ENCODE data around the gene ZDHHC11.
"Not testable (repeated sequence)": the region's sequence is repeated elsewhere in the genome, so short reads cannot be mapped to it uniquely, and the experiment has no call there.

Gene ZDHHC11

GRCh38 chr5:758698-759053 is 92.1 kb downstream of the ZDHHC11 start:
- no peak for DNase-seq

DNA sequence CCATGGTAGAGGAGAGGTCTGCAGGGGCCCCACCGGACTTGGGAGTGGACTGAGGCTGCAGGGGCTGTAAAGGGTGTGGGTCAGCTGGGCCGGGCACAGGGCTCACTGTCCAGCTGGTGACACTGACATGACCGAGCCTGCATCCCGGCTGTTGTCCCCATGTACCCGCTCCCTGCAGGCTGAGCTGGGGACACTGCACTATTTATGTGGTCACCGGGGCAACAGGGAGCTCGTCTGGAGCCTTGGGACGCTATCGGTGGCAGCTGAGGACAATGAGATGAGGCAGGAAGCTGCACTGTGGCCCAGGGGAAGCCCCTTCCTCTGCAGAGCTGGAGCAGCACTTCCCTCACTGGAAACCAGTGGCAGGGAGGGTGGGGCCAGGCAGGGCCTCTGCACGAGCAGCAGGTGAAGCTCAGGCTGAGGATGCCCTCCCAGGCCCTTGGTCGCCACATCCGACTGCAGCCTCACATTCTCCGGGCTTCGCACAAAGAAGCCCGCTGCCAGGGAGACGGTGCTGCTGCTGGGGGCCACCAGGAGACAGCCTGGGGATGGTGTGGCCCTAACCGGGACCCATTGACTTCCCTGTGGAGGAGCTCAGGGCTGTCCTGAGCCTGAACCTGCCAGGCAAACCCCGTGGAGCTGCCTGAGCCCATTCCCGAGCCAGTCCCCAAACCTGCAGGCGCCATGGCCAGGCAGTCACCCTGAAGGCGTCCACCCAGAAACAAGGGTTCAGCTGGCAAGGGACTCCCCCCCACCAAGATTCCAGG is 92.7 kb downstream of the ZDHHC11 start:
- DNase-seq = no peak

DNA sequence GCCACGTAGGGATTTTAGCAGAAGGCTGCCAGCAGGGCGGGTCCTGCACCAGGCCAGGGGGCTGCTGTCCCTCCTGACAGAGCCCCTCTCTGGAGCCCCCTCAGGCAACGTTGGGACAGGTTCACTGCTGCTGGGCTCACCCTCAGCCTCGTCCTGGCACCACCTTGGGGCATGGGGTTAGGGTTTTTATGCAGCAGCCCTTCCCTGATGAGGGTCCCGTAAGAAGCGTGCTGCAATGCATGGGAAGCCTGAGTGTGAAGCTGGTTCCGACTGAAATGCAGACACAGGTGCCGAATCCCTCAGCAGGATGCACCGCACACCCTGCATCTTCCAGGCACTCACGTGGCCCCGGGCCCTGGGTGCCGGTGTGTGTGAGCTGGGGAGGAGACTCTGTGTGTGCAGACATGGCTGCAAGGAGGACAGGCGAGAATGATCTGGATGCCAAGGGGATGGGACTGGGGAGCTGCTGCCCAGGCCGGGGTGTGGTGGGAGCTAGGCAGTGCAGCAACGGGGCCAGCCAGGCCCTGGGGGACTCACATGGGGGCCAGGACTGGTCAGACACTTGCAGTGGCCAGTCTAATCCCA is 93.3 kb downstream of the ZDHHC11 start:
- DNase-seq = no peak

DNA sequence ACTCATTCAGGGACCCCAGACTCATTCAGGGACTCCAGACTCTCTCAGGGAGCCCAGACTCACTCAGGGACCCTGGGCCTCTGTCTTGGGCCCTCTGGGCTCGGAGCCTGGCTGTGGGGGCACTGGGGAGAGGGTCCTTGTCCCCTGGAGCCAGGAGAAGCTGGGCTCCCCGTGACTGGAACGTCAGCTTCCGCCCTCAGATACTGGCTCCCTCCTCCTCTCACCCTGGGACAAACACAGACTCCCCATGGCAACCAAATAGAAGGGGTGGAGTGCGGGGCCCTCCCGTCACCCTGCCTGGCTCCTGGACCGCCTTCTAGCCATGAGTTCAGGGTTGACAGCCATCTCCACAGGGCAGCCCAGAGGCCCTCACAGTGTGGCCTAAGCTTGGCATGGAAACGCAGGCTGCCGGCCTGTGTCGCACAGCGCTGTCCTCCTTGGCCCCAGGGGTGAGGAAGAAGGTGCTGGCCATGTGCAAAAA is 93.9 kb downstream of the ZDHHC11 start:
- DNase-seq = no peak

- no peak for DNase-seq
These were observed 94.6 kb downstream of the ZDHHC11 start for GRCh38 chr5:756171-756570.

- DNase-seq = not testable (repeated sequence)
These were observed 96.6 kb downstream of the ZDHHC11 start for GRCh38 chr5:754143-754632.

GRCh38 chr5:753567-754142 is 97.1 kb downstream of the ZDHHC11 start:
- DNase-seq = not testable (repeated sequence)

DNA sequence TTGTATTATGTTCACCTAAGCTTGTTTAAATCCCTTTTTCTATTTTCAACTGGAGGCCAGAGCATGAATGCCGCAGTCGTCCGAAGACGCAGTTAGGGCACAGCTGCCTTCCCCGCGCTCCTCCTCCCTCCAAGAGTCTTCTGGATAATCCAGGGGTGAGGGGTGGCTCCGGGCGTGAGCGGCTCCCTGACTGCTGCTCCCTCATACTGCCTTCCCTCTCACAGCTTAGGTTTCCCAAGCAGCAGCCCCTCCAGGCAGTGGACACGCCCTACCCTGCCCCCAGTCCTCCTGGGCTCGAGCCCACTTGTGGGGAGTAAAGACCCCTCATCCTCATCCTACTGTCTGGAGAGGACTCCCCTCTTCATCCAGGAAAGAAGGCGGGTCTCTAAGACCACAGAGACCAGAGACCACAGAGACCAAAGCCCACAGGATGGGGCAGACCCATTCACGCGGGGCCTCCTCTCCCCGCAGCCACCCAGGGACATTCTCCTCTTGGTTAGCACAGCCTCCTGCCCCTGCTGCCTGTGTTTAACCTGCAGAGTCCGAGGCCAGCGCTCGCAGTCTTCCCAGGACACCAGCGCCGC is 98.2 kb downstream of the ZDHHC11 start:
- not testable (repeated sequence) for DNase-seq

GRCh38 chr5:751992-752391 is 98.8 kb downstream of the ZDHHC11 start:
- DNase-seq = not testable (repeated sequence)

DNA sequence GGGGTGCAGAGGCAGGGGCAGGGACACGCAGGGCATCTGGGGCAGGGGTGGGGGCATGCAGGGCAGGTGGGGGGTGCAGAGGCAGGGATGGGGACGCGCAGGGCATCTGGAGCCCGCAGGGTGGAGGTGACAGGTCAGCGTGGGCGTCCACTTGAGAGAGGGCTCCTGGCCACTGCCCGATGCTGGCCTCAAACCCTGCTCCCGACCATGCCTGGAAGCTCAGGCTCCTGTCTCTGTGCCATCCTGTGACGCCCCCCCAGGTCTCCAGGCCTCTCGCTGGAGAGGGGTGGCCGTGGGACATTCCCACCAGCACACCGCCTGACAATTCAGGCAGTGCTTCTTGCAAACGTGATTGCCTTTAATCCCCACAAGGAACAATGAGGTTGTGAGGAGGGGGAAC is 99.3 kb downstream of the ZDHHC11 start:
- DNase-seq = no peak

GRCh38 chr5:750226-750625 is 100.6 kb downstream of the ZDHHC11 start:
- not testable (repeated sequence) for DNase-seq

DNA sequence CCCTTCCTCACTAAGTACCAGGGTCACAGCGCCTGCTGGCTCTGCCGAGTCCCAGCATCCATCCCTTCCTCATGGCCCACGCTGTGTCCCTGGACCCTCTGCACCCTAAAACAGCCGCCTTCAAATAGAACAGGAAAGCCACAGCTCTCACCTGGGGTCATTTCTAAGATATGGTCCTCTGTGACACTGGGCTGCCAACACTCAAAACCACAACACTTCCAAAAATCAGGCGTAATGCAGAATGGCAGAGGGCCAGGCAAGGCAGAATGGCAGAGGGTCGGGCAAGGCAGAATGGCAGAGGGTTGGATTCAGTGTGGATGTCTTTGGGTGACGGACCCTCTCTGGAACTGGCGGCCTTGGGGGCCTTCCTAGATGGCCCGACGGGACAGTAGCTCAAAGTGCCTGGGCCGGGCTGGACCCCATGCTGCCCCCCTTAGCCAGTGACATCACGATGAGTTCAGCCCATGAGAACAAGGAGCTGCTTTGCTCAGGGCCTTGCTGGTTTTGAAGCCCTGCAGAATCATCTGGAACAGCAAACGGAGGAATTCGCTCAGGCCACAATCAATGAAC is 101.6 kb downstream of the ZDHHC11 start:
- DNase-seq = no peak

GRCh38 chr5:748011-748980 is 102.5 kb downstream of the ZDHHC11 start:
- not testable (repeated sequence) for DNase-seq

GRCh38 chr5:747303-747844 is 103.4 kb downstream of the ZDHHC11 start:
- DNase-seq = not testable (repeated sequence)

DNA sequence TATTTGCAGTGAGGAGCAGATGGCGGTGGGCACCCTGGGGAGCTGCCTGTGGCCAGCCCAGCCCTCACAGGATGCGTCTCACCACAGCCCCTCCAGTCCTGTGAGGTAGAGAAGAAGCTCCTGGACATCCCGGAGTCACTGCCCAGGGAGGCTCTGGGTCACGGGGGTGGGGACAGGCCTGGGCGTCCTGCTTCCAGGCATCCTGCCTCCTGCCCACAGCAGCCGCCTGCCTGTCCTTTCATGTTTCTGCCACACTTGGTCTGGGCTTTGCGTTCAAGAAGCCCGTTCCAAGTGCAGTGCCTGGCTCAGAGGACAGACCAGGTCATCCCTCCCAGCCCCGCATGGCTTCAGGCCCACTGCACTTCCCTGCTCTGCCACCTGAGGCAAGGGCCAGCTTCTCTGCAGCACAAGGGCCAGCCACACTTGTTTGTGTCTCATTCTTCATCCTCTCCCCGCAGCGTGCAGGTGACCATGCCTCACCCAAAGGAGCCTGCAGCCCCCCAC is 104.5 kb downstream of the ZDHHC11 start:
- DNase-seq = no peak

All from KG1 (cell line).